ENCODE results near the gene PSMB9.
A peak's percentile ranks its signal among the peaks of the same experiment; 100 is the strongest.

PSMB9 gene

GRCh38 chr6:32845384-32845884, 8.6 kb upstream of the PSMB9 start:
- no peaks in the 10 kb centered on the region for H3F3A ChIP-seq (ENCODE audit: insufficient read depth, low read length)
- TF ChIP-seq CTCF (IDR thresholded peaks at IDR 0.05; ENCODE audit: low read length) (no peak), EZH2 (IDR thresholded peaks at IDR 0.05; ENCODE audit: borderline replicate concordance, low read length) (no peak)
- peaks cover 69% of the 10 kb centered on the region for H3K36me3 ChIP-seq (ENCODE audit: insufficient read depth, low read length)
- H3K27ac ChIP-seq (ENCODE audit: low read depth, low read length, poor library complexity, severe bottlenecking), result peak overlapping the region; percentile 95
- no peaks in the 10 kb centered on the region for H3K9me2 ChIP-seq (ENCODE audit: low read depth, low read length)
- no peak overlapping the region for H2AFZ ChIP-seq (ENCODE audit: low read length)
- H3K4me1 ChIP-seq (ENCODE audit: insufficient read depth, low read length, severe bottlenecking), result peaks cover 50% of the 10 kb centered on the region
- H3K9me3 ChIP-seq (ENCODE audit: low read length), result no peaks in the 10 kb centered on the region
- H3K4me2 ChIP-seq (ENCODE audit: low read length), result peak overlapping the region; percentile 84
- H3K4me3 ChIP-seq (ENCODE audit: low read depth, low read length, poor library complexity, severe bottlenecking), result peak overlapping the region; percentile 82
- no peaks in the 10 kb centered on the region for H3K27me3 ChIP-seq (ENCODE audit: insufficient read depth, low read length)
- no peaks in the 10 kb centered on the region for H4K20me1 ChIP-seq (ENCODE audit: insufficient read depth, low read length)
- H3K9ac ChIP-seq (ENCODE audit: low read length), result peak overlapping the region; percentile 97
- H3K79me2 ChIP-seq (ENCODE audit: insufficient read depth, low read length), result no peaks in the 10 kb centered on the region

GRCh38 chr6:32847004-32847403, 7.0 kb upstream of the PSMB9 start:
- no peak overlapping the region for H3K4me2 ChIP-seq (ENCODE audit: low read length)

GRCh38 chr6:32847795-32848194, 6.2 kb upstream of the PSMB9 start:
- H3K27ac ChIP-seq (ENCODE audit: low read depth, low read length, poor library complexity, severe bottlenecking), result no peak overlapping the region
- H2AFZ ChIP-seq (ENCODE audit: low read length), result no peak overlapping the region
- H3K9me3 ChIP-seq (ENCODE audit: low read length), result no peaks in the 10 kb centered on the region
- no peaks in the 10 kb centered on the region for H3K27me3 ChIP-seq (ENCODE audit: insufficient read depth, low read length)
- H3K4me1 ChIP-seq (ENCODE audit: insufficient read depth, low read length, severe bottlenecking), result peaks cover 49% of the 10 kb centered on the region
- no peaks in the 10 kb centered on the region for H3K9me2 ChIP-seq (ENCODE audit: low read depth, low read length)
- no peak overlapping the region for H3K9ac ChIP-seq (ENCODE audit: low read length)
- no peaks in the 10 kb centered on the region for H3K79me2 ChIP-seq (ENCODE audit: insufficient read depth, low read length)
- peaks cover 58% of the 10 kb centered on the region for H3K36me3 ChIP-seq (ENCODE audit: insufficient read depth, low read length)
- H3F3A ChIP-seq (ENCODE audit: insufficient read depth, low read length), result no peaks in the 10 kb centered on the region
- TF ChIP-seq CTCF (IDR thresholded peaks at IDR 0.05; ENCODE audit: low read length) (no peak), EZH2 (IDR thresholded peaks at IDR 0.05; ENCODE audit: borderline replicate concordance, low read length) (no peak)
- no peak overlapping the region for H3K4me2 ChIP-seq (ENCODE audit: low read length)
- no peak overlapping the region for H3K4me3 ChIP-seq (ENCODE audit: low read depth, low read length, poor library complexity, severe bottlenecking)
- H4K20me1 ChIP-seq (ENCODE audit: insufficient read depth, low read length), result no peaks in the 10 kb centered on the region

More at GRCh38 chr6:32847004-32847403, 7.0 kb upstream of the PSMB9 start:
- Histone ChIP-seq H3K36me3 (ENCODE audit: insufficient read depth, low read length) (peaks cover 66% of the 10 kb centered on the region), H3K27ac (ENCODE audit: low read depth, low read length, poor library complexity, severe bottlenecking) (no peak overlapping the region), H3K4me1 (ENCODE audit: insufficient read depth, low read length, severe bottlenecking) (peaks cover 49% of the 10 kb centered on the region), H3F3A (ENCODE audit: insufficient read depth, low read length) (no peaks in the 10 kb centered on the region), H3K79me2 (ENCODE audit: insufficient read depth, low read length) (no peaks in the 10 kb centered on the region), H3K9ac (ENCODE audit: low read length) (no peak overlapping the region), H3K9me3 (ENCODE audit: low read length) (no peaks in the 10 kb centered on the region), H4K20me1 (ENCODE audit: insufficient read depth, low read length) (no peaks in the 10 kb centered on the region), H3K27me3 (ENCODE audit: insufficient read depth, low read length) (no peaks in the 10 kb centered on the region), H3K4me3 (ENCODE audit: low read depth, low read length, poor library complexity, severe bottlenecking) (no peak overlapping the region), H3K9me2 (ENCODE audit: low read depth, low read length) (no peaks in the 10 kb centered on the region), H2AFZ (ENCODE audit: low read length) (no peak overlapping the region)
- TF ChIP-seq EZH2 (IDR thresholded peaks at IDR 0.05; ENCODE audit: borderline replicate concordance, low read length) (no peak), CTCF (IDR thresholded peaks at IDR 0.05; ENCODE audit: low read length) (no peak)
